DMS79 (cell line): ENCODE data around the gene RECK.
A peak's percentile ranks its signal among the peaks of the same experiment; 100 is the strongest.

Experiments
- DNase-seq: peaks from one replicate; lab custom pipeline; 2025; lab: John Stamatoyannopoulos, UW

RECK gene

GRCh38 chr9:36140086-36141084, 103.7 kb downstream of the RECK start:
- no peak for DNase-seq

- DNase-seq = no peak
Observed at GRCh38 chr9:36141288-36141687, 104.6 kb downstream of the RECK start.

- no peak for DNase-seq
Observed at GRCh38 chr9:36141761-36142160, 105.0 kb downstream of the RECK start.

- no peak for DNase-seq
Observed at GRCh38 chr9:36142510-36143244, 106.0 kb downstream of the RECK start.

GRCh38 chr9:36143245-36143641, 106.5 kb downstream of the RECK start:
- DNase-seq = no peak

- DNase-seq = no peak
Observed at GRCh38 chr9:36144309-36145232, 107.9 kb downstream of the RECK start.

- DNase-seq = no peak
Observed at GRCh38 chr9:36145970-36146369, 109.3 kb downstream of the RECK start.

- DNase-seq = no peak
Observed at GRCh38 chr9:36146651-36147050, 109.9 kb downstream of the RECK start.

GRCh38 chr9:36147441-36148175, 110.9 kb downstream of the RECK start:
- DNase-seq = no peak

- peak; percentile 8 for DNase-seq
Observed at GRCh38 chr9:36148311-36149051, 111.8 kb downstream of the RECK start.

GRCh38 chr9:36149197-36149596, 112.5 kb downstream of the RECK start:
- no peak for DNase-seq

GRCh38 chr9:36150574-36151315, 114.0 kb downstream of the RECK start:
- no peak for DNase-seq

GRCh38 chr9:36151316-36152210, 114.8 kb downstream of the RECK start:
- DNase-seq = no peak

GRCh38 chr9:36152741-36153438, 116.2 kb downstream of the RECK start:
- no peak for DNase-seq

GRCh38 chr9:36153746-36154145, 117.0 kb downstream of the RECK start:
- DNase-seq = no peak

GRCh38 chr9:36154331-36154952, 117.7 kb downstream of the RECK start:
- DNase-seq = no peak

GRCh38 chr9:36156116-36156515, 119.4 kb downstream of the RECK start:
- no peak for DNase-seq

- no peak for DNase-seq
Observed at GRCh38 chr9:36158122-36158521, 121.4 kb downstream of the RECK start.
